ENCODE results near the gene CDC42EP1. TPM values are rescaled to one million over a fixed set of nuclear protein-coding genes. Genes with fewer than 3 reads are reported as not detected.

The CDC42EP1 gene
- total and polyA plus RNA-seq, 2 experiments from 2014 or later, result 7.7 to 10.2 TPM

DNA sequence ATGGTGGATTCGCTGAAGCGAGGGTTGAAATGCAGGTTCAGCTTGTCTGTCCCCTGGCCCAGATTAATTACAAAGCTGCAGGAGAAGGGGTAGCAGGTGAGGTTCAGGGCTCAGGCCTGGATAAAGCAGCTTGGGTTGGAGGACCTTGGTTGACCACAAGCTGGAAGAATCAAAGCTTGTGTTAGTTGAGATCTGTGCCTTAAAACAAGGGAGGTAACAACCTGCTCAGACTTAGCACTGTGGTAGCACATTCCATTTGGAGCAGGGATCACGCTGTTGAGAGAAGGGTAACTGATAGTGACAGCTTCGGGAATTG, 10.3 kb downstream of the CDC42EP1 start:
- Histone ChIP-seq H3K27me3 (ENCODE audit: insufficient read depth) (no peaks in the 10 kb centered on the region), H3K4me1 (ENCODE audit: insufficient read depth) (peaks cover 14% of the 10 kb centered on the region), H3K9me2 (ENCODE audit: insufficient read depth) (no peaks in the 10 kb centered on the region), H3K79me2 (replicated peaks; ENCODE audit: insufficient read depth) (no peaks in the 10 kb centered on the region), H3K4me2 (no peak overlapping the region), H4K20me1 (replicated peaks; ENCODE audit: insufficient read depth) (no peaks in the 10 kb centered on the region), H2AFZ (no peak overlapping the region), H3F3A (replicated peaks; ENCODE audit: low read depth) (0 out of 2 replicates have a peak, but pooled peaks cover 12% of the 10 kb centered on the region), H3K4me3 (no peak overlapping the region), H3K27ac (ENCODE audit: low read depth) (no peak overlapping the region), H3K36me3 (ENCODE audit: insufficient read depth) (no peaks in the 10 kb centered on the region)
- Mint-ChIP-seq H3K27me3 (ENCODE audit: insufficient read depth, low read depth, poor library complexity) (peaks cover 12% of the 10 kb centered on the region), H3K36me3 (ENCODE audit: low read depth) (peaks cover 8% of the 10 kb centered on the region), H3K4me1 (peaks cover 28% of the 10 kb centered on the region), H3K27ac (no peak overlapping the region), H3K9me3 (no peaks in the 10 kb centered on the region), H3K4me3 (no peak overlapping the region)
- TF ChIP-seq, protein P1, sequence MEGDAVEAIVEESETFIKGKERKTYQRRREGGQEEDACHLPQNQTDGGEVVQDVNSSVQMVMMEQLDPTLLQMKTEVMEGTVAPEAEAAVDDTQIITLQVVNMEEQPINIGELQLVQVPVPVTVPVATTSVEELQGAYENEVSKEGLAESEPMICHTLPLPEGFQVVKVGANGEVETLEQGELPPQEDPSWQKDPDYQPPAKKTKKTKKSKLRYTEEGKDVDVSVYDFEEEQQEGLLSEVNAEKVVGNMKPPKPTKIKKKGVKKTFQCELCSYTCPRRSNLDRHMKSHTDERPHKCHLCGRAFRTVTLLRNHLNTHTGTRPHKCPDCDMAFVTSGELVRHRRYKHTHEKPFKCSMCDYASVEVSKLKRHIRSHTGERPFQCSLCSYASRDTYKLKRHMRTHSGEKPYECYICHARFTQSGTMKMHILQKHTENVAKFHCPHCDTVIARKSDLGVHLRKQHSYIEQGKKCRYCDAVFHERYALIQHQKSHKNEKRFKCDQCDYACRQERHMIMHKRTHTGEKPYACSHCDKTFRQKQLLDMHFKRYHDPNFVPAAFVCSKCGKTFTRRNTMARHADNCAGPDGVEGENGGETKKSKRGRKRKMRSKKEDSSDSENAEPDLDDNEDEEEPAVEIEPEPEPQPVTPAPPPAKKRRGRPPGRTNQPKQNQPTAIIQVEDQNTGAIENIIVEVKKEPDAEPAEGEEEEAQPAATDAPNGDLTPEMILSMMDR (conservative IDR thresholded peaks at IDR 0.05; ENCODE audit: low read depth in 2 of 2), result no peak
- TF ChIP-seq, protein P2, sequence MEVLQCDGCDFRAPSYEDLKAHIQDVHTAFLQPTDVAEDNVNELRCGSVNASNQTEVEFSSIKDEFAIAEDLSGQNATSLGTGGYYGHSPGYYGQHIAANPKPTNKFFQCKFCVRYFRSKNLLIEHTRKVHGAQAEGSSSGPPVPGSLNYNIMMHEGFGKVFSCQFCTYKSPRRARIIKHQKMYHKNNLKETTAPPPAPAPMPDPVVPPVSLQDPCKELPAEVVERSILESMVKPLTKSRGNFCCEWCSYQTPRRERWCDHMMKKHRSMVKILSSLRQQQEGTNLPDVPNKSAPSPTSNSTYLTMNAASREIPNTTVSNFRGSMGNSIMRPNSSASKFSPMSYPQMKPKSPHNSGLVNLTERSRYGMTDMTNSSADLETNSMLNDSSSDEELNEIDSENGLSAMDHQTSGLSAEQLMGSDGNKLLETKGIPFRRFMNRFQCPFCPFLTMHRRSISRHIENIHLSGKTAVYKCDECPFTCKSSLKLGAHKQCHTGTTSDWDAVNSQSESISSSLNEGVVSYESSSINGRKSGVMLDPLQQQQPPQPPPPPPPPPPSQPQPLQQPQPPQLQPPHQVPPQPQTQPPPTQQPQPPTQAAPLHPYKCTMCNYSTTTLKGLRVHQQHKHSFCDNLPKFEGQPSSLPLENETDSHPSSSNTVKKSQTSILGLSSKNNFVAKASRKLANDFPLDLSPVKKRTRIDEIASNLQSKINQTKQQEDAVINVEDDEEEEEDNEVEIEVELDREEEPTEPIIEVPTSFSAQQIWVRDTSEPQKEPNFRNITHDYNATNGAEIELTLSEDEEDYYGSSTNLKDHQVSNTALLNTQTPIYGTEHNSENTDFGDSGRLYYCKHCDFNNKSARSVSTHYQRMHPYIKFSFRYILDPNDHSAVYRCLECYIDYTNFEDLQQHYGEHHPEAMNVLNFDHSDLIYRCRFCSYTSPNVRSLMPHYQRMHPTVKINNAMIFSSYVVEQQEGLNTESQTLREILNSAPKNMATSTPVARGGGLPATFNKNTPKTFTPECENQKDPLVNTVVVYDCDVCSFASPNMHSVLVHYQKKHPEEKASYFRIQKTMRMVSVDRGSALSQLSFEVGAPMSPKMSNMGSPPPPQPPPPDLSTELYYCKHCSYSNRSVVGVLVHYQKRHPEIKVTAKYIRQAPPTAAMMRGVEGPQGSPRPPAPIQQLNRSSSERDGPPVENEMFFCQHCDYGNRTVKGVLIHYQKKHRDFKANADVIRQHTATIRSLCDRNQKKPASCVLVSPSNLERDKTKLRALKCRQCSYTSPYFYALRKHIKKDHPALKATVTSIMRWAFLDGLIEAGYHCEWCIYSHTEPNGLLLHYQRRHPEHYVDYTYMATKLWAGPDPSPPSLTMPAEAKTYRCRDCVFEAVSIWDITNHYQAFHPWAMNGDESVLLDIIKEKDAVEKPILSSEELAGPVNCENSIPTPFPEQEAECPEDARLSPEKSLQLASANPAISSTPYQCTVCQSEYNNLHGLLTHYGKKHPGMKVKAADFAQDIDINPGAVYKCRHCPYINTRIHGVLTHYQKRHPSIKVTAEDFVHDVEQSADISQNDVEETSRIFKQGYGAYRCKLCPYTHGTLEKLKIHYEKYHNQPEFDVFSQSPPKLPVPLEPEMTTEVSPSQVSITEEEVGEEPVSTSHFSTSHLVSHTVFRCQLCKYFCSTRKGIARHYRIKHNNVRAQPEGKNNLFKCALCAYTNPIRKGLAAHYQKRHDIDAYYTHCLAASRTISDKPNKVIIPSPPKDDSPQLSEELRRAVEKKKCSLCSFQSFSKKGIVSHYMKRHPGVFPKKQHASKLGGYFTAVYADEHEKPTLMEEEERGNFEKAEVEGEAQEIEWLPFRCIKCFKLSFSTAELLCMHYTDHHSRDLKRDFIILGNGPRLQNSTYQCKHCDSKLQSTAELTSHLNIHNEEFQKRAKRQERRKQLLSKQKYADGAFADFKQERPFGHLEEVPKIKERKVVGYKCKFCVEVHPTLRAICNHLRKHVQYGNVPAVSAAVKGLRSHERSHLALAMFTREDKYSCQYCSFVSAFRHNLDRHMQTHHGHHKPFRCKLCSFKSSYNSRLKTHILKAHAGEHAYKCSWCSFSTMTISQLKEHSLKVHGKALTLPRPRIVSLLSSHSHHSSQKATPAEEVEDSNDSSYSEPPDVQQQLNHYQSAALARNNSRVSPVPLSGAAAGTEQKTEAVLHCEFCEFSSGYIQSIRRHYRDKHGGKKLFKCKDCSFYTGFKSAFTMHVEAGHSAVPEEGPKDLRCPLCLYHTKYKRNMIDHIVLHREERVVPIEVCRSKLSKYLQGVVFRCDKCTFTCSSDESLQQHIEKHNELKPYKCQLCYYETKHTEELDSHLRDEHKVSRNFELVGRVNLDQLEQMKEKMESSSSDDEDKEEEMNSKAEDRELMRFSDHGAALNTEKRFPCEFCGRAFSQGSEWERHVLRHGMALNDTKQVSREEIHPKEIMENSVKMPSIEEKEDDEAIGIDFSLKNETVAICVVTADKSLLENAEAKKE (CRISPR knock-in tag; IDR thresholded peaks at IDR 0.05), result no peak
- TF ChIP-seq STAT1 (IDR thresholded peaks at IDR 0.05; ENCODE audit: unreplicated experiment), result no peak
- no peak for TF ChIP-seq NANOG (IDR thresholded peaks at IDR 0.05; ENCODE audit: borderline replicate concordance)
- TF ChIP-seq, protein P3, sequence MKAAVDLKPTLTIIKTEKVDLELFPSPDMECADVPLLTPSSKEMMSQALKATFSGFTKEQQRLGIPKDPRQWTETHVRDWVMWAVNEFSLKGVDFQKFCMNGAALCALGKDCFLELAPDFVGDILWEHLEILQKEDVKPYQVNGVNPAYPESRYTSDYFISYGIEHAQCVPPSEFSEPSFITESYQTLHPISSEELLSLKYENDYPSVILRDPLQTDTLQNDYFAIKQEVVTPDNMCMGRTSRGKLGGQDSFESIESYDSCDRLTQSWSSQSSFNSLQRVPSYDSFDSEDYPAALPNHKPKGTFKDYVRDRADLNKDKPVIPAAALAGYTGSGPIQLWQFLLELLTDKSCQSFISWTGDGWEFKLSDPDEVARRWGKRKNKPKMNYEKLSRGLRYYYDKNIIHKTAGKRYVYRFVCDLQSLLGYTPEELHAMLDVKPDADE (IDR thresholded peaks at IDR 0.05), result no peak
- TF ChIP-seq EZH2 (IDR thresholded peaks at IDR 0.05; ENCODE audit: low read depth, unreplicated experiment), result no peak
- TF ChIP-seq ZNF114 (CRISPR knock-in tag; IDR thresholded peaks at IDR 0.05), result no peak
- TF ChIP-seq, protein P4, sequence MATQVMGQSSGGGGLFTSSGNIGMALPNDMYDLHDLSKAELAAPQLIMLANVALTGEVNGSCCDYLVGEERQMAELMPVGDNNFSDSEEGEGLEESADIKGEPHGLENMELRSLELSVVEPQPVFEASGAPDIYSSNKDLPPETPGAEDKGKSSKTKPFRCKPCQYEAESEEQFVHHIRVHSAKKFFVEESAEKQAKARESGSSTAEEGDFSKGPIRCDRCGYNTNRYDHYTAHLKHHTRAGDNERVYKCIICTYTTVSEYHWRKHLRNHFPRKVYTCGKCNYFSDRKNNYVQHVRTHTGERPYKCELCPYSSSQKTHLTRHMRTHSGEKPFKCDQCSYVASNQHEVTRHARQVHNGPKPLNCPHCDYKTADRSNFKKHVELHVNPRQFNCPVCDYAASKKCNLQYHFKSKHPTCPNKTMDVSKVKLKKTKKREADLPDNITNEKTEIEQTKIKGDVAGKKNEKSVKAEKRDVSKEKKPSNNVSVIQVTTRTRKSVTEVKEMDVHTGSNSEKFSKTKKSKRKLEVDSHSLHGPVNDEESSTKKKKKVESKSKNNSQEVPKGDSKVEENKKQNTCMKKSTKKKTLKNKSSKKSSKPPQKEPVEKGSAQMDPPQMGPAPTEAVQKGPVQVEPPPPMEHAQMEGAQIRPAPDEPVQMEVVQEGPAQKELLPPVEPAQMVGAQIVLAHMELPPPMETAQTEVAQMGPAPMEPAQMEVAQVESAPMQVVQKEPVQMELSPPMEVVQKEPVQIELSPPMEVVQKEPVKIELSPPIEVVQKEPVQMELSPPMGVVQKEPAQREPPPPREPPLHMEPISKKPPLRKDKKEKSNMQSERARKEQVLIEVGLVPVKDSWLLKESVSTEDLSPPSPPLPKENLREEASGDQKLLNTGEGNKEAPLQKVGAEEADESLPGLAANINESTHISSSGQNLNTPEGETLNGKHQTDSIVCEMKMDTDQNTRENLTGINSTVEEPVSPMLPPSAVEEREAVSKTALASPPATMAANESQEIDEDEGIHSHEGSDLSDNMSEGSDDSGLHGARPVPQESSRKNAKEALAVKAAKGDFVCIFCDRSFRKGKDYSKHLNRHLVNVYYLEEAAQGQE (IDR thresholded peaks at IDR 0.05; ENCODE audit: unreplicated experiment), result no peak
- no peak for TF ChIP-seq EZH2phosphoT487 (IDR thresholded peaks at IDR 0.05; ENCODE audit: unreplicated experiment)
- TF ChIP-seq POLR2AphosphoS5 (IDR thresholded peaks at IDR 0.05; ENCODE audit: low read depth), result no peak
- no peak for TF ChIP-seq CREB1 (CRISPR knock-in tag; IDR thresholded peaks at IDR 0.05; ENCODE audit: low read depth)
- no peak for TF ChIP-seq JUNB (IDR thresholded peaks at IDR 0.05; ENCODE audit: unreplicated experiment)
- no peak for TF ChIP-seq ZNF331 (CRISPR knock-in tag; IDR thresholded peaks at IDR 0.05; ENCODE audit: low read depth)
- ATAC-seq, result no peak
- DNase-seq (ENCODE audit: low spot score), result no peak
